Ectodermal cell (in vitro differentiated cells): ENCODE results near the gene NFE2L3.
"Not testable (repeated sequence)": the region's sequence is repeated elsewhere in the genome, so short reads cannot be mapped to it uniquely, and the experiment has no call there.

Source experiments
- H3K27ac ChIP-seq: 2 replicates; pipeline ENCODE4 v1.7.0; 2013; ENCODE audit warnings: mild to moderate bottlenecking, low read depth, low read length; ENCODE audit not compliant: insufficient read depth, poor library complexity, severe bottlenecking
- H3K27me3 ChIP-seq: 2 replicates; pipeline ENCODE4 v1.7.0; 2013; ENCODE audit warnings: mild to moderate bottlenecking, low read length; ENCODE audit not compliant: insufficient read depth, control insufficient read depth, poor library complexity, severe bottlenecking
- H3K36me3 ChIP-seq: one replicate; pipeline ENCODE4 v1.7.0; 2013; ENCODE audit warnings: low read length; ENCODE audit not compliant: control insufficient read depth, insufficient read depth
- H3K4me1 ChIP-seq: one replicate; pipeline ENCODE4 v1.7.0; 2013; ENCODE audit warnings: low read length; ENCODE audit not compliant: control insufficient read depth, insufficient read depth
- H3K4me3 ChIP-seq: 2 replicates; pipeline ENCODE4 v1.7.0; 2013; ENCODE audit warnings: low read depth, low read length, control low read depth; ENCODE audit not compliant: insufficient read depth
- H3K9me3 ChIP-seq: 2 replicates; pipeline ENCODE4 v1.7.0; 2013; ENCODE audit warnings: mild to moderate bottlenecking, low read length, moderate library complexity; ENCODE audit not compliant: control insufficient read depth
- WGBS, 2 experiments: methylation state at CpG; one replicate each; pipeline ENCODE4 v1.1.7; 2013; ENCODE audit warnings: missing lambda C conversion rate in 2 of 2; 5-methylcytosine and 5-hydroxymethylcytosine counted together

NFE2L3 gene

GRCh38 chr7:26155531-26156375 is 3.8 kb downstream of the NFE2L3 start:
- no peak overlapping the region for H3K4me3 ChIP-seq
- H3K9me3 ChIP-seq: no peaks in the 10 kb centered on the region
- H3K36me3 ChIP-seq: no peaks in the 10 kb centered on the region
- H3K27me3 ChIP-seq: peaks cover 58% of the 10 kb centered on the region
- H3K27ac ChIP-seq: no peak overlapping the region
- 58 to 74% methylated on average over 4 to 7 of the region's 8 CpGs for WGBS, 2 experiments
- no peaks in the 10 kb centered on the region for H3K4me1 ChIP-seq

- Histone ChIP-seq H3K27me3 (peaks cover 48% of the 10 kb centered on the region), H3K4me3 (no peak overlapping the region), H3K4me1 (no peaks in the 10 kb centered on the region), H3K27ac (no peak overlapping the region), H3K36me3 (no peaks in the 10 kb centered on the region), H3K9me3 (no peaks in the 10 kb centered on the region)
- 86 to 90% methylated on average over 20 of the region's 20 CpGs for WGBS, 2 experiments
These were observed 4.7 kb downstream of the NFE2L3 start for GRCh38 chr7:26156451-26157420.

GRCh38 chr7:26157520-26158105 is 5.6 kb downstream of the NFE2L3 start:
- no peaks in the 10 kb centered on the region for H3K36me3 ChIP-seq
- H3K9me3 ChIP-seq: no peaks in the 10 kb centered on the region
- no peak overlapping the region for H3K27ac ChIP-seq
- no peaks in the 10 kb centered on the region for H3K4me1 ChIP-seq
- no peak overlapping the region for H3K4me3 ChIP-seq
- H3K27me3 ChIP-seq: peaks cover 40% of the 10 kb centered on the region
- 91 to 95% methylated on average over 4 of the region's 4 CpGs for WGBS, 2 experiments

GRCh38 chr7:26159243-26159642 is 7.2 kb downstream of the NFE2L3 start:
- Histone ChIP-seq H3K27ac (no peak overlapping the region), H3K4me1 (no peaks in the 10 kb centered on the region), H3K4me3 (no peak overlapping the region), H3K27me3 (peaks cover 23% of the 10 kb centered on the region), H3K36me3 (no peaks in the 10 kb centered on the region), H3K9me3 (no peaks in the 10 kb centered on the region)
- 88 to 95% methylated on average over 2 of the region's 2 CpGs for WGBS, 2 experiments

- 93 to 96% methylated on average over 2 of the region's 2 CpGs for WGBS, 2 experiments
These were observed 8.9 kb downstream of the NFE2L3 start for GRCh38 chr7:26160896-26161295.

GRCh38 chr7:26162431-26162830 is 10.4 kb downstream of the NFE2L3 start:
- Histone ChIP-seq H3K27ac (no peak overlapping the region), H3K4me1 (no peaks in the 10 kb centered on the region), H3K4me3 (no peak overlapping the region), H3K36me3 (no peaks in the 10 kb centered on the region), H3K27me3 (no peaks in the 10 kb centered on the region), H3K9me3 (no peaks in the 10 kb centered on the region)
- 89 to 100% methylated on average over 1 to 2 of the region's 2 CpGs for WGBS, 2 experiments

More at GRCh38 chr7:26160896-26161295, 8.9 kb downstream of the NFE2L3 start:
- H3K9me3 ChIP-seq: no peaks in the 10 kb centered on the region
- H3K27me3 ChIP-seq: peaks cover 7% of the 10 kb centered on the region
- H3K36me3 ChIP-seq: no peaks in the 10 kb centered on the region
- no peak overlapping the region for H3K4me3 ChIP-seq
- H3K4me1 ChIP-seq: no peaks in the 10 kb centered on the region
- H3K27ac ChIP-seq: no peak overlapping the region

GRCh38 chr7:26163804-26164203 is 11.8 kb downstream of the NFE2L3 start:
- not testable (repeated sequence) for H3K27me3 ChIP-seq, H3K4me3 ChIP-seq, H3K27ac ChIP-seq, H3K4me1 ChIP-seq, H3K36me3 ChIP-seq, H3K9me3 ChIP-seq
- WGBS, 2 experiments: 73 to 93% methylated on average over 1 of the region's 1 CpG

GRCh38 chr7:26165950-26166683 is 14.1 kb downstream of the NFE2L3 start:
- Histone ChIP-seq H3K36me3 (no peaks in the 10 kb centered on the region), H3K27ac (no peak overlapping the region), H3K4me1 (no peaks in the 10 kb centered on the region), H3K9me3 (no peaks in the 10 kb centered on the region), H3K4me3 (no peak overlapping the region), H3K27me3 (no peaks in the 10 kb centered on the region)
- WGBS, 2 experiments: 75% methylated on average over 9 of the region's 9 CpGs

- H3K4me3 ChIP-seq: no peak overlapping the region
- no peaks in the 10 kb centered on the region for H3K9me3 ChIP-seq
- no peak overlapping the region for H3K27ac ChIP-seq
- WGBS, 2 experiments: 85 to 88% methylated on average over 5 of the region's 5 CpGs
- H3K27me3 ChIP-seq: no peaks in the 10 kb centered on the region
- H3K4me1 ChIP-seq: no peaks in the 10 kb centered on the region
- H3K36me3 ChIP-seq: no peaks in the 10 kb centered on the region
These were observed 14.8 kb downstream of the NFE2L3 start for GRCh38 chr7:26166684-26167266.
